ENCODE data around the gene SGIP1. TPM values are rescaled to one million over a fixed set of nuclear protein-coding genes. Genes with fewer than 3 reads are reported as not detected.
A peak's percentile ranks its signal among the peaks of the same experiment; 100 is the strongest.

Gene SGIP1
- total RNA-seq, result 1 to 10 TPM; 3.8 to 9.4 TPM
- 6.1 TPM for polyA plus RNA-seq (2013, experiment 1 of 2)
- 5.3 TPM for polyA plus RNA-seq (2013, experiment 2 of 2)
- long read RNA-seq, experiment 1, partial matches to known transcripts, result 0 of 1 reads
- long read RNA-seq, experiment 1, other reads (novel, unspliced or antisense), result 1 of 1 reads
- long read RNA-seq, experiment 2, partial matches to known transcripts, result 0 of 4 reads
- long read RNA-seq, experiment 2, other reads (novel, unspliced or antisense), result 4 of 4 reads
- long read RNA-seq, experiment 3, partial matches to known transcripts, result 3 of 8 reads
- long read RNA-seq, experiment 3, other reads (novel, unspliced or antisense), result 5 of 8 reads
- long read RNA-seq, experiment 4, result 0 reads

GRCh38 chr1:66533804-66534740, at the start of gene SGIP1:
Gene SGIP1 (plus strand): TSS chr1:66534153. CDS start chr1:66534359, 206 bp downstream.
- Histone ChIP-seq H3K27ac (ENCODE audit: low read depth, low read length) (peak within 1 kb of the TSS; percentile 41), H3K4me1 (ENCODE audit: control insufficient read depth, insufficient read depth, low read length) (peaks cover 19% of the 10 kb centered on the region), H3K9me3 (ENCODE audit: control insufficient read depth, low read length) (no peaks in the 10 kb centered on the region), H3K36me3 (ENCODE audit: control insufficient read depth, insufficient read depth, low read length) (no peaks in the 10 kb centered on the region), H3K9ac (ENCODE audit: extremely low read depth, low read length, poor library complexity, severe bottlenecking) (peak within 1 kb of the TSS; percentile 61), H3K27me3 (ENCODE audit: control insufficient read depth, insufficient read depth, low read length, poor library complexity, severe bottlenecking) (peaks cover 6% of the 10 kb centered on the region), H3K4me3 (ENCODE audit: low read length) (peak within 1 kb of the TSS; percentile 87)
- 21 to 37% methylated on average over 12 to 25 of the region's 25 CpGs for WGBS, 2 experiments (ENCODE audit: insufficient coverage in 1 of 2, insufficient read length in 1 of 2)
- peak within 1 kb of the TSS; percentile 72 for H3K4me3 Mint-ChIP-seq
- H3K27me3 Mint-ChIP-seq (ENCODE audit: insufficient read depth), result peaks cover 13% of the 10 kb centered on the region
- no peaks in the 10 kb centered on the region for H3K36me3 Mint-ChIP-seq (ENCODE audit: low read depth)
- no peak for TF ChIP-seq CTCF (conservative IDR thresholded peaks at IDR 0.05)
- peaks cover 25% of the 10 kb centered on the region for H3K4me1 Mint-ChIP-seq
- H3K27ac Mint-ChIP-seq, result peak within 1 kb of the TSS; percentile 87
- peak; percentile 94 for DNase-seq
- H3K9me3 Mint-ChIP-seq, result no peaks in the 10 kb centered on the region

GRCh38 chr1:66489151-66489550, 44.8 kb upstream of the SGIP1 start:
- WGBS, 2 experiments (ENCODE audit: insufficient coverage in 1 of 2, insufficient read length in 1 of 2), result 80 to 83% methylated on average over 2 of the region's 2 CpGs
- Mint-ChIP-seq H3K4me3 (no peak overlapping the region), H3K36me3 (ENCODE audit: low read depth) (no peaks in the 10 kb centered on the region), H3K9me3 (peaks cover 3% of the 10 kb centered on the region), H3K27me3 (ENCODE audit: insufficient read depth) (no peaks in the 10 kb centered on the region), H3K27ac (no peak overlapping the region), H3K4me1 (no peaks in the 10 kb centered on the region)
- no peaks in the 10 kb centered on the region for H3K4me1 ChIP-seq (ENCODE audit: control insufficient read depth, insufficient read depth, low read length)
- no peaks in the 10 kb centered on the region for H3K9me3 ChIP-seq (ENCODE audit: control insufficient read depth, low read length)
- DNase-seq, result no peak
- H3K27ac ChIP-seq (ENCODE audit: low read depth, low read length), result no peak overlapping the region
- no peak overlapping the region for H3K4me3 ChIP-seq (ENCODE audit: low read length)
- TF ChIP-seq CTCF (conservative IDR thresholded peaks at IDR 0.05), result no peak
- H3K27me3 ChIP-seq (ENCODE audit: control insufficient read depth, insufficient read depth, low read length, poor library complexity, severe bottlenecking), result no peaks in the 10 kb centered on the region
- H3K36me3 ChIP-seq (ENCODE audit: control insufficient read depth, insufficient read depth, low read length), result no peaks in the 10 kb centered on the region
- no peak overlapping the region for H3K9ac ChIP-seq (ENCODE audit: extremely low read depth, low read length, poor library complexity, severe bottlenecking)

GRCh38 chr1:66489972-66490601, 43.9 kb upstream of the SGIP1 start:
- H3K27me3 Mint-ChIP-seq (ENCODE audit: insufficient read depth), result no peaks in the 10 kb centered on the region
- H3K36me3 Mint-ChIP-seq (ENCODE audit: low read depth), result no peaks in the 10 kb centered on the region
- H3K4me1 ChIP-seq (ENCODE audit: control insufficient read depth, insufficient read depth, low read length), result no peaks in the 10 kb centered on the region
- no peak overlapping the region for H3K27ac Mint-ChIP-seq
- no peak overlapping the region for H3K4me3 ChIP-seq (ENCODE audit: low read length)
- WGBS, 2 experiments (ENCODE audit: insufficient coverage in 1 of 2, insufficient read length in 1 of 2), result 60 to 84% methylated on average over 2 of the region's 2 CpGs
- no peak for DNase-seq
- no peaks in the 10 kb centered on the region for H3K4me1 Mint-ChIP-seq
- no peak overlapping the region for H3K4me3 Mint-ChIP-seq
- H3K27ac ChIP-seq (ENCODE audit: low read depth, low read length), result no peak overlapping the region
- H3K27me3 ChIP-seq (ENCODE audit: control insufficient read depth, insufficient read depth, low read length, poor library complexity, severe bottlenecking), result no peaks in the 10 kb centered on the region
- no peak for TF ChIP-seq CTCF (conservative IDR thresholded peaks at IDR 0.05)
- H3K9me3 Mint-ChIP-seq, result peaks cover 3% of the 10 kb centered on the region
- H3K9ac ChIP-seq (ENCODE audit: extremely low read depth, low read length, poor library complexity, severe bottlenecking), result no peak overlapping the region
- H3K36me3 ChIP-seq (ENCODE audit: control insufficient read depth, insufficient read depth, low read length), result no peaks in the 10 kb centered on the region
- H3K9me3 ChIP-seq (ENCODE audit: control insufficient read depth, low read length), result no peaks in the 10 kb centered on the region

All from endodermal cell (in vitro differentiated cells).